OCI-LY3 (cell line): Measurements from ENCODE around the gene C17orf50.

ENCODE experiments used
- CTCF ChIP-seq: fragments of 200-600, 300-600 bp; sonication (generic); IDR thresholded peaks from 2 replicates; pipeline ENCODE4 v1.5.1; 2014; ENCODE audit warnings: antibody characterized with exemption, low read length, low read depth
- EZH2phosphoT487 ChIP-seq: fragments of 200-600 bp; shearing (Covaris generic); IDR thresholded peaks from 2 replicates; pipeline ENCODE4 v1.6.1; 2018; ENCODE audit warnings: antibody characterized with exemption, mixed run types, low read depth

DNA sequence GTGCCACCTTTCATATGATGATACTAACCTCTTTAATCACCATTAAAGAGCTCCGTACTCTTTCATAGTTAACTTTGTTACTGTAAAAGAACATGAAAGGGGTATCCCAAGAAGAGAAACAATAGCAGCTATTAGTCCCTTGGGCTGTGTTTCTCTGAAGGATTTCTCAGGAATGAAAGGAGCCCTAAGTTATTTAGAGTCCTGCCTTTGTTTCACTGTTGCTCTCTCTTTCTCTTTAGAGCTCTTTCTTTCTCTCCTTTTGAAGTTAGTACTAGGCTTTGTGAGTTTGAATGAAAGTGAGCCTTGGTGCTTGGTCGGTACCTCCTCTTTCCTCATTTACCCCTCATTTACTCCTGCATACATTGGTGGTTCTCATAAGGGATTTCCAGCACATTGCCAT lies 49.7 kb upstream of the C17orf50 start:
- TF ChIP-seq CTCF, result no peak
- TF ChIP-seq EZH2phosphoT487, result no peak
